H9 (cell line): ENCODE results near the gene DHDH. TPM values are rescaled to one million over a fixed set of nuclear protein-coding genes. Genes with fewer than 3 reads are reported as not detected.

ENCODE experiments used
- DNase-seq: peaks from one replicate; pipeline ENCODE4 v3.0.0-alpha.2; 2017
- H2AFZ ChIP-seq: one replicate; pipeline ENCODE4 v1.6.1; 2013; ENCODE audit warnings: mild to moderate bottlenecking, low read length, control low read depth, moderate library complexity
- H2AK5ac ChIP-seq: 2 replicates; pipeline ENCODE4 v1.6.1; 2013; ENCODE audit warnings: low read length, control low read depth, mixed read lengths; ENCODE audit not compliant: insufficient read length
- H2BK120ac ChIP-seq: one replicate; pipeline ENCODE4 v1.6.1; 2013; ENCODE audit warnings: low read depth, mild to moderate bottlenecking, low read length, control low read depth, inconsistent platforms; ENCODE audit not compliant: poor library complexity, severe bottlenecking
- H2BK12ac ChIP-seq: 2 replicates; pipeline ENCODE4 v1.6.1; 2013; ENCODE audit warnings: low read length, control low read depth, mixed read lengths, low read depth; ENCODE audit not compliant: insufficient read length
- H2BK15ac ChIP-seq: 2 replicates; pipeline ENCODE4 v1.6.1; 2013; ENCODE audit warnings: low read depth, low read length, control low read depth
- H2BK20ac ChIP-seq: one replicate; pipeline ENCODE4 v1.6.1; 2013; ENCODE audit warnings: low read depth, mild to moderate bottlenecking, low read length, control low read depth, inconsistent platforms; ENCODE audit not compliant: poor library complexity, severe bottlenecking
- H2BK5ac ChIP-seq: 2 replicates; pipeline ENCODE4 v1.6.1; 2013; ENCODE audit warnings: low read length, control low read depth, mixed read lengths; ENCODE audit not compliant: insufficient read length
- H3K14ac ChIP-seq: 2 replicates; pipeline ENCODE4 v1.6.1; 2013; ENCODE audit warnings: low read length, control low read depth; ENCODE audit not compliant: insufficient read depth
- H3K18ac ChIP-seq: 2 replicates; pipeline ENCODE4 v1.6.1; 2013; ENCODE audit warnings: low read depth, mild to moderate bottlenecking, mixed read lengths, low read length, control low read depth; ENCODE audit not compliant: insufficient read length
- H3K23ac ChIP-seq: 2 replicates; pipeline ENCODE4 v1.6.1; 2013; ENCODE audit warnings: low read length, control low read depth, mixed read lengths, low read depth; ENCODE audit not compliant: insufficient read length
- H3K23me2 ChIP-seq: 2 replicates; pipeline ENCODE4 v1.6.1; 2013; ENCODE audit warnings: low read depth, mild to moderate bottlenecking, mixed read lengths, low read length, control low read depth; ENCODE audit not compliant: insufficient read length, poor library complexity, severe bottlenecking
- H3K27ac ChIP-seq: 2 replicates; pipeline ENCODE4 v1.5.1; 2013; ENCODE audit warnings: low read length, control low read depth, mixed read lengths, low read depth; ENCODE audit not compliant: insufficient read length
- H3K27me3 ChIP-seq: 2 replicates; pipeline ENCODE4 v1.6.1; 2013; ENCODE audit warnings: low read length, control low read depth, inconsistent platforms; ENCODE audit not compliant: insufficient read depth
- H3K4ac ChIP-seq: 2 replicates; pipeline ENCODE4 v1.6.1; 2013; ENCODE audit warnings: low read depth, mild to moderate bottlenecking, control low read depth, inconsistent platforms, low read length, moderate library complexity
- H3K4me1 ChIP-seq: 2 replicates; pipeline ENCODE4 v1.6.1; 2013; ENCODE audit warnings: low read length, control low read depth, inconsistent platforms; ENCODE audit not compliant: insufficient read depth
- H3K4me2 ChIP-seq: 2 replicates; pipeline ENCODE4 v1.6.1; 2013; ENCODE audit warnings: low read length, control low read depth, mixed read lengths; ENCODE audit not compliant: insufficient read length, insufficient read depth
- H3K56ac ChIP-seq: 2 replicates; pipeline ENCODE4 v1.6.1; 2013; ENCODE audit warnings: low read depth, mild to moderate bottlenecking, mixed read lengths, low read length, control low read depth; ENCODE audit not compliant: insufficient read length
- H3K79me1 ChIP-seq: 2 replicates; pipeline ENCODE4 v1.6.1; 2013; ENCODE audit warnings: low read depth, mild to moderate bottlenecking, moderate library complexity, low read length, control low read depth, inconsistent platforms; ENCODE audit not compliant: insufficient read depth, poor library complexity, severe bottlenecking
- H3K79me2 ChIP-seq: 2 replicates; pipeline ENCODE4 v1.6.1; 2013; ENCODE audit warnings: low read length, control low read depth, inconsistent platforms; ENCODE audit not compliant: insufficient read depth
- H3K9ac ChIP-seq: 2 replicates; pipeline ENCODE4 v1.6.1; 2013; ENCODE audit warnings: low read length, control low read depth, mixed read lengths; ENCODE audit not compliant: insufficient read length; ENCODE audit errors: extremely low read depth
- H3K9me3 ChIP-seq: one replicate; pipeline ENCODE4 v1.6.1; 2013; ENCODE audit warnings: low read depth, low read length, inconsistent platforms; ENCODE audit not compliant: control insufficient read depth
- H3T11ph ChIP-seq: one replicate; pipeline ENCODE4 v1.6.1; 2013; ENCODE audit warnings: mild to moderate bottlenecking, low read length, control low read depth, inconsistent platforms
- H4K20me1 ChIP-seq: one replicate; pipeline ENCODE4 v1.6.1; 2013; ENCODE audit not compliant: control insufficient read depth, insufficient read length, insufficient read depth
- H4K5ac ChIP-seq: 2 replicates; pipeline ENCODE4 v1.6.1; 2013; ENCODE audit warnings: low read depth, mild to moderate bottlenecking, mixed read lengths, low read length, control low read depth; ENCODE audit not compliant: insufficient read length
- H4K8ac ChIP-seq: replicated peaks from 2 replicates; pipeline ENCODE4 v1.6.1; 2013; ENCODE audit warnings: low read length, control low read depth, mixed read lengths, low read depth; ENCODE audit not compliant: insufficient read length
- H4K91ac ChIP-seq: 2 replicates; pipeline ENCODE4 v1.6.1; 2013; ENCODE audit warnings: low read depth, mild to moderate bottlenecking, moderate library complexity, mixed read lengths, low read length, control low read depth; ENCODE audit not compliant: insufficient read length
- H3K27ac Mint-ChIP-seq, 3 experiments: 2 replicates in 2 of 3; 3 replicates in 1 of 3; pipeline ENCODE4 v1.8.0; 2020 to 2021; ENCODE audit warnings: mixed read lengths in 3 of 3, mild to moderate bottlenecking in 1 of 3, moderate library complexity in 1 of 3
- H3K27me3 Mint-ChIP-seq: 2 replicates; pipeline ENCODE4 v1.8.0; 2021; ENCODE audit warnings: low read depth, mild to moderate bottlenecking, moderate library complexity, mixed read lengths
- H3K36me3 Mint-ChIP-seq, 3 experiments: 2 replicates in 2 of 3; 3 replicates in 1 of 3; pipeline ENCODE4 v1.8.0; 2020 to 2021; ENCODE audit warnings: low read depth in 3 of 3, mixed read lengths in 3 of 3; ENCODE audit not compliant: insufficient read depth in 1 of 3
- H3K4me1 Mint-ChIP-seq, 2 experiments: 2 replicates each; pipeline ENCODE4 v1.8.0; 2020; ENCODE audit warnings: mixed read lengths in 2 of 2
- H3K4me3 Mint-ChIP-seq, 2 experiments: 2 replicates in 1 of 2; 3 replicates in 1 of 2; pipeline ENCODE4 v1.8.0; 2020 to 2021; ENCODE audit warnings: mild to moderate bottlenecking in 2 of 2, mixed read lengths in 2 of 2, moderate library complexity in 1 of 2
- H3K9me3 Mint-ChIP-seq, 2 experiments: 2 replicates in 1 of 2; 3 replicates in 1 of 2; pipeline ENCODE4 v1.8.0; 2020; ENCODE audit warnings: mild to moderate bottlenecking in 2 of 2, mixed read lengths in 2 of 2, moderate library complexity in 1 of 2
- CTCF ChIP-seq: fragments of 200-600 bp; sonication (generic); conservative IDR thresholded peaks from 3 replicates; pipeline ENCODE4 v1.8.0; 2021; ENCODE audit warnings: antibody characterized with exemption, mild to moderate bottlenecking
- WGBS: extraction: QIAGEN DNeasy Blood & Tissue Kit; methylation state at CpG from one replicate; pipeline ENCODE4 v1.1.7; 2013; ENCODE audit warnings: missing lambda C conversion rate, low lambda C conversion rate, mixed read lengths; ENCODE audit not compliant: insufficient read length; ENCODE audit errors: extremely low coverage; 5-methylcytosine and 5-hydroxymethylcytosine counted together
- total RNA-seq: library from RNA; stranded (reverse); gene quantifications from 2 replicates; pipeline ENCODE4 v1.2.1, GENCODE V29; 2021

The DHDH gene
- total RNA-seq, 1 experiment from 2014 or later = 2.0 TPM

- Histone ChIP-seq H3K14ac (no peak overlapping the region), H4K91ac (no peak overlapping the region), H2BK12ac (no peak overlapping the region), H3K4ac (no peak overlapping the region), H3K18ac (no peak overlapping the region), H4K20me1 (no peaks in the 10 kb centered on the region), H3K23ac (no peak overlapping the region), H3K9ac (no peak overlapping the region), H3K9me3 (no peaks in the 10 kb centered on the region), H3K4me1 (no peaks in the 10 kb centered on the region), H2AFZ (no peak overlapping the region), H4K8ac (no peak overlapping the region), H3K27ac (no peak overlapping the region), H2AK5ac (no peak overlapping the region), H3K79me1 (no peaks in the 10 kb centered on the region), H4K5ac (no peak overlapping the region), H3K56ac (no peak overlapping the region), H3T11ph (no peak overlapping the region), H3K23me2 (no peaks in the 10 kb centered on the region), H3K27me3 (no peaks in the 10 kb centered on the region), H3K79me2 (no peaks in the 10 kb centered on the region), H2BK5ac (no peak overlapping the region), H2BK120ac (no peak overlapping the region), H2BK15ac (no peak overlapping the region), H3K4me2 (no peak overlapping the region), H2BK20ac (no peak overlapping the region)
- DNase-seq = no peak
- Mint-ChIP-seq H3K27me3 (peaks cover 7% of the 10 kb centered on the region; the same call in 1 of the 2 replicates), H3K4me1 (no peaks in the 10 kb centered on the region), H3K27ac (no peak overlapping the region), H3K4me3 (no peak overlapping the region), H3K36me3 (peaks cover 0 to 1% (median 0%) of the 10 kb centered on the region in 3 experiments; a peak in 2 of 7 replicates), H3K9me3 (no peaks in the 10 kb centered on the region; a peak in 2 of 5 replicates)
- TF ChIP-seq CTCF = no peak
- no CpG with 5 or more reads among the region's 9 CpGs for WGBS
Measured at GRCh38 chr19:48946463-48947257, 13.2 kb downstream of the DHDH start.
